ENCODE data around the gene GLIPR2.
"Not testable (repeated sequence)": the region's sequence is repeated elsewhere in the genome, so short reads cannot be mapped to it uniquely, and the experiment has no call there.

The GLIPR2 gene

DNA sequence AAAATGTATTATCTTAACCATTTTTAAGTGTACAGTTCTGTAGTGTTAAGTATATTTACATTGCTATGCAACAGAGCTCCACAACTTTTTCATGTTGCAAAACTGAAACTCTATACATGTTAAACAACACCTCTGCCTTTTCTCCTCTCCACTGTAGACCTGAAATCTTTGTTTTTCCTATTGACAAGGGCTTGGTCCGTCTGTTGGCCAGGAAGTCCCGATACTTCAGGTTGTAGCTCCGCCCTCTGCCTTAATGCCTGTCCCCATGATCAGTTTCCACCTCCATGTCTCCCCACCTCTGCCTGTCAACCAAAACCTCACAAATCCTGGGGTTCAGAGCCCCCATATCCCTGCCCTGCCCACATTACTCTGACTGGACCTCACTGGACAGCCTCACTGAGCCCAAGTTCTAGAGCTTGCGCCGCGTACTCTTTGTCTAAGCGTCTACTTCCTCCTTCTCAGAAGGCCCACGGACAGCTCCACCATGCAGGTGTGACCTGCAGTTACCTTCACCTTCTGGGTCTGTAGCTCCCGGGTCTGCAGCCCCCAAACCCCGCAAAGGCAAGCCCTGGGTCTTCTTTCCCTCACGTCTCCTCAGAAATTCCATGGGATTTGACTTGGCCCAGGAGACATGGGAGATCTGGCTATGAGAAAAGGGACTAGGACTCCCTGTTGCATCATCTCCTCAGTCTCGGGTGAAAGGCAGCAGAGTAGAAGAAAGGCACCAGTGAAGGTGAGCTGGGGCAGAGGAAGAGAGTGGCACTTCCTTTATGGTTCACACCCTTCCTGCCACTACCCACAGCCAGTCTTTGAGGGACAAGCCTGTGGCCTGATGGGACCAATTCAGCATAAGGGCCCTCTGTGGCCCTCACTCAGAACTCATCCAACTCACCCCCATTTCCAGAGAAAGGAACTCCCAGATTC is 8.0 kb downstream of the GLIPR2 start:
- DNase-seq (ENCODE audit: low read depth), result no peak

DNA sequence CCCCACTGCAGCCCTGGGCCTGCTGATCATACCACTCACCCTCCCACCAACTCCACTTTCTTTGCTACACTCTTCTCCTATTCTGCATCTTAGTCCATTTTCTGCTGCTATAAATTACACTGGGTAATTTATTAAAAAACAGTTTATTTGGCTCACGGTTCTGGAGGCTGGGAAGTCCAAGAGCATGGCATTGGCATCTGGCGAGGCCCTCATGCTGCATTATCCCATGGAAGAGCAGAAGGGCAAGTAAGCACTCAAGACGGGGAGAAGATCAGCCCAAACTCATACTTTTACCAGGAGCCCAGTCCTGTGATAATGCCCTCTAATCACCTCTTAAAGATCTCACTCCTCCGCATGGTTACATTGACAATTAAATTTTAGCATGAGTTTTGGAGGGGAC is 9.4 kb downstream of the GLIPR2 start:
- DNase-seq (ENCODE audit: low read depth), result no peak

DNA sequence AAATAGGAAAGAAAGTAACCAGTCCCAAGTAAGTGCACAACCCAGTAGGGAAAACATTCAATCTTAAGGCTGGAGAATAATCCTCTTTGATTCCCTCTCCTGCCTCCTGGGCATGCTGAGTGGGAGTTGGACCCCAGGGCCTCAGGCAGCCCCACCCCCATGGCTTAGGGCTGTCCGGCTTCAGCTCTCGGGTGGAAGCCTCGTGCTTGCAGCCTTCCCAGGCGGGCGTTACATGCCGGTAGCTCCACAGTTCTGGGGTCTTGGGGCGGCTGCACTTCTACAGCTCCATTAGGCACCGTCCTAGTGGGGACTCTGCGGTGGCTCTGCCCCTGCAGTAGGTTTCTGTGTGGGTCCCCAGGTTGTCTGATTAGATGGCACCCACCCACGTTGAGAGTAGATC is 10.1 kb downstream of the GLIPR2 start:
- no peak for DNase-seq (ENCODE audit: low read depth)

DNA sequence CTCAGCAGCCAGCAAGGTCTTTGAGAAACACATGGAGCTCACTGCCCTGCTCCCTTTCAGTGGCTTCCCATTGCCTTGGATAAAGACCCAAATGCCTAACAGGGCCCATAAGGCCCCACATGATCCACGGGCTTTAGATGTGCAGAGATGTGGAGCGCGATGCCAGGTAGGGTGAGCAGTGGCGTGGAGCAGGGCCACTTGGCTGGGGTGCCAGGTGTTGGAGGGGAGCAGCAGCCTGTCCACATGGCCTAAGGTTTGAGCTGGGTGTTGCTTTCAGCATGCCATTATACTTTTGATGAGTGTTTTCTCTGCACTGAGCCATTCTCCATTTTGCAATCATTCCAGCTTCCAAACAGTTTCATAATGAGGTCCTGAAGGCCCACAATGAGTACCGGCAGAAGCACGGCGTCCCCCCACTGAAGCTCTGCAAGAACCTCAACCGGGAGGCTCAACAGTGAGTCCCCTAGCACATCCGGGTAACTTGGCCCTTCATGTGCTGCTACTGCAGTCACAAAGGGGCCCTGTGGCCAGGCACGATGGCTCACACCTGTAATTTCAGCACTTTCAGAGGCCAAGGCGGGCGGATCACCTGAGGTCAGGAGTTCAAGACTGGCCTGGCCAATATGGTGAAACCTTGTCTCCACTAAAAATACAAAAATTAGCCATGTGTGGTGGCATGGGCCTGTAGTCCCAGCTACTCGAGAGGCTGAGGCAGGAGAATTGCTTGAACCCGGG is 11.1 kb downstream of the GLIPR2 start:
- no peak for DNase-seq (ENCODE audit: low read depth)

DNA sequence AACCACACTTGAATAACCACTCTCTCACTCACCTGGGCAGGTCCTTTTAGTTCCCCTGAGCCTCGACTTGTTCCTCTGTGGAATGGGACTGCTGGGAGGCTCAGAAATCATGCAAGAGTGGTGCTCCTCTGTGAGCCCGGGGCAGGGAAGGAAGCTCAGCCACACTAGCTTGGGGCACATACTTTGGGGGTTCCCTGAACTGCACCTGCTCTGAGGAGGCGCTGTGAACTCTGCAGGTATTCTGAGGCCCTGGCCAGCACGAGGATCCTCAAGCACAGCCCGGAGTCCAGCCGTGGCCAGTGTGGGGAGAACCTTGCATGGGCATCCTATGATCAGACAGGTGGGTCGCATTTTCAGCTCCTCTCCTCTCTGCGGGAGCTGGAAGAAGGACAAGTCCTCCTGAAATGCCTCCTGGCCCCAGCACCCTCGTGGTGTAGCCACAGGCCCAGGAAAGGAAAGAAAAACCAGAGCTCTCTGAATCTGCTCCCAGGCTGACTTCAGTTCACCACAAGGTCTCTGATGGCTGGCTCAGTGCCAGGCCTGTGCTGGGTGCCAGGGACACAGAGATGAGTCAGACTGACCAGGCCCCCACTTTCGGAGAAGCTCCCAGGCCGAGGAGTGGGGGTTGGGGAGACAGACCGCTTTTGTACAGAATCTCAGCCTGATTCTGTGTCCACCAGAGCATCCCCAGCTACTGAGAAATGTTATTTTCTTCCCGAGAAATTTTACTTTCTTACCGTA is 11.9 kb downstream of the GLIPR2 start:
- peak; percentile 99 for DNase-seq (ENCODE audit: low read depth)

DNA sequence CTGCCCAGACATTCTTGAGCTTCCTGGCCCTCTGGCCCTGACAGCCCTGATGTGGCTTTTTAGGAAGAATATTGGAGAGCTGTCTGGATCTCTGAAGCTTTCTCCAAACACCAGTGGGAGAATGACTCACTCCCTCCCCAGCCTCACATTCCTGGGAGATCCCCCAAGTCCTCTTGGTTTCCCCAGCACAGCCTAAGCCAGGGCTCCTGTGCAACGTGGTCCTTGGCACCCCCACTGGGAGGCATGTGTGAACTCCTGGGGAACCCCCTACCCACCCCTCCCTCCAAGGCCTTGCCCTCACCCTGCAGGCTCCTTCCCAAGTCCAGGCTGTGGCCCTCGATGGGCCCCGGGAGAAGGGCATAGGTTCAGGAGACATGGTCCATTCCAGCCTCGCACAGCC is 12.7 kb downstream of the GLIPR2 start:
- peak; percentile 88 for DNase-seq (ENCODE audit: low read depth)

DNA sequence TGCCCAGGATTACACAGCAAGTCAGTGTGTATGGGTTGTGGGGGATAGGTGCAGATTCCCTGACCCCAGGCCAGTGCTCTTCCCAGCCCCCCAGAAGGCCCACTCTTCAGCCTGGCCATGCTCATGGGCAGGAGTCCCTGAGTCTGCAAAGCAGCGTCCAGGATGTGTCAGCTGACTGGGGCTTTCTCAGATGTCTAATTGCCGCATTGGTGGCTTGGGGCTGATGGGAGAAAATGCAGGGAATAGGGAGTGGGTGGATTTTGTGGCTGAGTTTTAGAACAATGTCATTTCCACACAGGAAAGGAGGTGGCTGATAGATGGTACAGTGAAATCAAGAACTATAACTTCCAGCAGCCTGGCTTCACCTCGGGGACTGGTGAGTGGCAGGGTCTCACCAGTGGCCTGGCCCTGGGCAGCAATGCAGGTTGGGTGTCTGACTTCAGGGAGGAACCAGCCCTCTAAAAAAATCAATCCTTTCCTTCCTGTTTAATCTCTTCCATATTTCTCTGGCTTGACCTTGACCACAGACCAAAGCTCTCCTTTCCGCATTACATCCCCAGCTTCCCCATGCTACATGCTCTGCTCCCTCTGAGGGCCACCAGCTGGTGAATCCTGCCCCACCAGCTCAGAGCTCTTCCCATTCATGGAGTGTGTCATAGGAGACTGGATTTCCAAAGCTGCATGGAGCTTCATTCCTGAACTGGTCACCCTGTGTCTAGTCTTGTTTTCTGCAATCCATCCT is 14.2 kb downstream of the GLIPR2 start:
- DNase-seq (ENCODE audit: low read depth), result no peak

DNA sequence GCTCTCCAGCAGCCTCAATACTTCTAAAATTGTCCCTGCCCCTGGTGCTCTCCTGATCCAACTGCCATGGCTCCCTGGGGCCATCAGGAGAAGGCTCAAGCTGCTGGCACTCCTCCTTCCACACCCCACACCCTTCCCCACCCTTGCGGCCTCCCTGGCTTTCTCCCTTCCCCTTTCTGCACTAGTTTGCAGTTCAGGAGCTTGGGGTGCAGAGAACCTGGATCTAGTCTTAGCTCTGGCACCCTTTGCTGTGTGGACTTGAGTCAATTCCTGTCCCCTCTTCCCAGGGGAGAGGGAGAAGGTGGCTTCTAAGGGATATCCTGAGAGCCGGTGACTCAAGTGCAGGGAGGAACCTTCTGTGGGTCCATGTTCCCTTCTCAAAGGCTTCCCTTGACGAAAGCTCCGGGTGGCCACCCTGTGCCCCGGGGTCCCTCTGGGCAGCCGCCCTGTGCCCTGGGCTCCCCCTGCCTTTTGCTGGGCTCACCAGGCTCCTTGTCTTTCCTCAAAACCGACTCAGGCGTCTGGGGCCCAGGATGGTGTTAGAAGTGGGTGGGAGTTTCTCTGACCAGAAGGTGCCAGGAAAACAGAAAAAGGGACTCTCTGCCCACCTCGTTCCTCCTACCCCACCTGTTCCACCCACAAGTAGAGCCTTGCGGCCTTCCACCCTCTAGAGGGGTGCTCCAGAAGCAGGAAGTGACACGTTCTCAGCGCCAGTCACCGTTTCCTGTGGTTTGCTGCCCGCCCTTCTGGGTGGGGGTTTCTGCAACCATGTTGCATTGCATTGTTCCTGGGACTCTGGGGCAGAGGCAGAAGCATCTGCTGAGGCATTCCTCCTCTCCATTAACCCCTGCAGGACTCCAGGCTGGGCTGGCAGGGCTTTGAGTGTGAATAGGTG is 15.0 kb downstream of the GLIPR2 start:
- DNase-seq (ENCODE audit: low read depth), result peak; percentile 78

DNA sequence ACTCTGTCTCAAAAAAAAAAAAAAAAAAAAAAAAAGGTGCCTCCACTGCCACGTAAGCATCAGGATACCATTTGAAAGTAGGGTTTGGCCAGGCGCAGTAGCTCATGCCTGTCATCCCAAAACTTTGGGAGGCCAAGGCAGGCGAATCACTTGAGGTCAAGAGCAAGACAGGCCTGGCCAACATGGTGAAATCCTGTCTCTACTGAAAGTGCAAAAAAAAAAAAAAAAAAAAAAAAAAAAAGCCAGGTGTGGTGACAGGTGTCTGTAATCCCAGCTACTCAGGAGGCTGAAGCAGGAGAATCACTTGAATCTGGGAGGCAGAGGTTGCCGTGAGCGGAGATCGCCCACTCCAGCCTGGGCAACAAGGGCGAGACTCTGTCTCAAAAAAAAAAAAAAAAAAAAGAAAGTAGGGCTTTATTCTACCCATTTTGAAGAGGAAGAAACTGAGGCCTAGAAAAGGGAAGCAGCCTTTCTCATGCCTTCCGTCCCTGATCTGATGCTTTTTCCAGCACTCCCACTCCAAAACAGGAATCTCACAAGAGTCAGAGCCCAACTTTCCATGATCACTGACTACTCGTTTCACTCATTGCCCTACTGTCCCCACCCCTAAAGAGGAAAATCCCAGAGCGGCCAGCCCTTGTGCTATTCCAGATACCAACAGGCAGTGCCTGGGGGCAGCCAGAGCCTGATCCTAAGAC is 16.4 kb downstream of the GLIPR2 start:
- no peak for DNase-seq (ENCODE audit: low read depth)

DNA sequence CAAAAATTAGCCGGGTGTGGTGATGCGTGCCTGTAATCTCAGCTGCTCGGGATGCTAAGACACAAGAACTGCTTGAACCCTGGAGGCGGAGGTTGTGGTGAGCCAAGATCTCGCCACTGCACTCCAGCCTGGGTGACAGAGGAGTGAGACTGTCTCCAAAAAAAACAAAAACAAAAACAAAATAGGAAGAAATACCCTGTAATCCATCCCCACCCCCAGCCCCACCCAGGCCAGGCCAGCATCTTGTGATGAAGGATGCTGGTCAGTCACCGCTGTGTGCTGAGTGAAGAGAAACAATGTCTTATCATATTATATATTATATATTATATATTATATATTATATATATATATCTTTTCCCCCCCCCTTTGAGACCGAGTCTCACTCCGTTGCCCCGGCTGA is 17.2 kb downstream of the GLIPR2 start:
- no peak for DNase-seq (ENCODE audit: low read depth)

DNA sequence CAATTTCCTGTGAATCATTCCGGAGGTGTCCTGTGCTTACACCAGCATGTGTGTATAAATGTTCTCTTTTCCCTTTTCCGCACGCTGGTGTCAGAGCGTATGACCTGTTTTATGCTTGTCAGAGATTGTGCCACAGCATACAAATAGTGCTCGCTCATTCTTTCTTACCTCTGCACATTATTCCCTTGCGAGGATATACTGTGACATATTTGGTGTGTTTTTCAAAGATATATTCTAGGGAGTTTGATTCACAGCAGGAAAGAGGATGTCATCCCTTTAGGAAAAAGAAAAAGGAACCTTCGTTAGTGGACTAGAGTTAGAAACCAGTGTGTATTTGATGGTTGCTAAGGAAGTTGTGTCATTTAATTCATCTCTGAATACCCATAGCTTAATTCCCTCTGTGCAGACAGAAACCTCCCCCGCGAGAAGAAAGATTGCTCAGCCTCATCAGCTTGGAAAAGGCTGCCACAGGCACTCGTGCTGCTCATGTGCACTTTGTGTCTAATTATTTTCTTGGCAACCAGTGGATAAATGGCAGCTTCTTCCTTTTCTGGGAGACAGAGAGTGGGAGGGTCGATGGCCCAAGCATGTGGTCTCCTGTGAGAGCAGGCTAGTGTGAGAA is 17.9 kb downstream of the GLIPR2 start:
- DNase-seq (ENCODE audit: low read depth), result no peak

DNA sequence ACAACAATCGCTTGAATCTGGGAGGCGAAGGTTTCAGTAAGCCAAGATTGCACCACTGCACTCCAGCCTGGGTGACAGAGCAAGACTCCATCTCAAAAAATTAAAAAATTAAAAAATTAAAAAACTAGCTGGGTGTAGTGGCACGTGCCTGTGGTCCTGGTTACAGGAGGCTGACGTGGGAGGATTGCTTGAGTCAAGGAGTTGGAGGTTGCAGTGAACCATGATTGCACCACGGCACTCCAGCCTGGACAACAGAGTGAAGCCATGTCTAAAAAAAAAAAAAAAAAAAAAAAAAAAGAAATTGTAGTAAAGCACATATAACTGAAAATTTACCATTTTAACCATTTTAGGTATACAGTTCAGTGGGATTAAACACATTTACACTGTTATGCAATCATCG is 19.6 kb downstream of the GLIPR2 start:
- DNase-seq (ENCODE audit: low read depth), result no peak

DNA sequence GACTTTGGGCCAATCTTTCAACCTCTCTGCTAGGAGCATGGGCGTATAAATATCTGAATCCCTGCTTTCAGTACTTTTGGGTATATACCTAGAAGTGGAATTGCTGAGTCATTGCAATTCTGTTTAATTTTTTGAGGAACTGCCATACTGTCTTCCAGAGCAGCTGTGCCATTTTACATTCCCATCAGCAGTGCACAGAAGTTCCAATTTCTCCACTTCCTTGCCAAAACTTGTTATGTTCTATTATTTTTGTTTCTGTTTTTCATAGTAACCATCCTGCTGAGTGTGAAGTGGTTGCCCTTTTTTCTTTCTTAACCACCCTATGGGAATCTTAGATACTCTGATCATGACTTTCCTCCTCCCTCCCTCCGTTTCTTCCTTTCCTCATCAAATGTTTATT is 21.6 kb downstream of the GLIPR2 start:
- no peak for DNase-seq (ENCODE audit: low read depth)

DNA sequence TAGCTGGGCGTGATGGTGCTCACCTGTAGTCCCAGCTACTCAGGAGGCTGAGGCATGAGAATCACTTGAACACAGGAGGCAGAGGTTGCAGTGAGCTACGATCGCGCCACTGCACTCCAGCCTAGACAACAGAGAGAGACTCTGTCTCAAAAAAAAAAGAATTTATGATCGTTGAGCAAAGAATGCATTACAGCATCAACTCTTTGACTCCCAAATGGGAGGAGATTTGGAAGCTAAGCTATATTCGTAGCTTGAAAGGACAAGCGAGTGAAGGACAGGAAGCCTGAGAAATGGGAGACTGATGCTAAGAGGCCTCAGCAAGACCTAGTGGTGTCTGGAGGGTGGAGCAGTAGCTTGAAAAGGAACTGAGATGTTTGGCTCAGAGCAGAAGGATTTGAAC is 22.4 kb downstream of the GLIPR2 start:
- no peak for DNase-seq (ENCODE audit: low read depth)

DNA sequence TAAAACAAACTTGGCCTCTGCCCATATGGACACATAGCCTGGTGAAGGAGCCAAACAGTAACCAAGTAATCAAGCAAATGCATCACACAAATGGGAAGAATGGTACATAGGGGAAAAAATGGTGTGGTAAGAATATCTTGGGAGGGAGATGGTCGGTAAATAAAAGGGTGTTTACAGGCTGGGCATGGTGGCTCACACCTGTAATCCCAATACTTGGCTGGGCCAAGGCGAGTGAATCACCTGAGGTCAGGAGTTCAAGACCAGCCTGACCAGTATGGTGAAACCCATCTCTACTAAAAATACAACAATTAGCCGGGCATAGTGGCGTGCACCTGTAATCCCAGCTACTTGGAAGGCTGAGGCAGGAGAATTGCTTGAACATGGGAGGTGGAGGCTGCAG is 23.0 kb downstream of the GLIPR2 start:
- not testable (repeated sequence) for DNase-seq (ENCODE audit: low read depth)

DNA sequence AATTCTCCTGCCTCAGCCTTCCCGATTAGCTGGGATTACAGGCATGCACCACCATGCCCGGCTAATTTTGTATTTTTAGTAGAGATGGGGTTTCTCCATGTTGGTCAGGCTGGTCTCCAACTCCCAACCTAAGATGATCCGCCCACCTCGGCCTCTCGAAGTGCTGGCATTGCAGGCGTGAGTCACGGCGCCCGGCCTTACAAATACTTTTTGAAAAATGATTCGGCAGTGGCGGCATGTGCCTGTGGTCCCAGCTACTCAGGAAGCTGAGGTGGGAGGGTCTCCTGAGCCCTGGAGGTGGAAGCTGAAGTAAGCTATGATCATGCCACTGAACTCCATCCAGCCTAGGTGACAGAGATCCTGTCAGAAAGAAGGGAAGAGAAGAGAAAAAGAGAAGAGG is 23.6 kb downstream of the GLIPR2 start:
- not testable (repeated sequence) for DNase-seq (ENCODE audit: low read depth)

DNA sequence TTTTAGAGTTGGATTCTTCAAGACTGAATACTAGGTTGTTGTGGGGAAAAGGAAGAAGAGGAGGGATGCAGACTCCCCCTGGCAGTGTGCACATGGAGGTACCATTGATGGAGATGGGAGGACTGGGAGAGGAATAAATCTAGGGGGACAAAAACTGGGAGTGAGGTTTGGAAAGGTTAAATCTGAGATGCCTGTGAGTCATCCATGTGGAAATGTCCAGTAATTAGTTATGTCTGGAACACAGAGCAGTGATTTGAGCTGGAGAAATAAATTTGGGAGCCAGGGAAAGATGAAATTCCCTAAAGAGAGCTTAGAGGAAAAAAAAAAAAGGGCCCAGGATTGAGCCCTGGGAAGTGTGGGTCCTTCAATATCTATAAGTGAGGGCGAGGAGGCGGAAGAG is 24.7 kb downstream of the GLIPR2 start:
- DNase-seq (ENCODE audit: low read depth), result no peak

DNA sequence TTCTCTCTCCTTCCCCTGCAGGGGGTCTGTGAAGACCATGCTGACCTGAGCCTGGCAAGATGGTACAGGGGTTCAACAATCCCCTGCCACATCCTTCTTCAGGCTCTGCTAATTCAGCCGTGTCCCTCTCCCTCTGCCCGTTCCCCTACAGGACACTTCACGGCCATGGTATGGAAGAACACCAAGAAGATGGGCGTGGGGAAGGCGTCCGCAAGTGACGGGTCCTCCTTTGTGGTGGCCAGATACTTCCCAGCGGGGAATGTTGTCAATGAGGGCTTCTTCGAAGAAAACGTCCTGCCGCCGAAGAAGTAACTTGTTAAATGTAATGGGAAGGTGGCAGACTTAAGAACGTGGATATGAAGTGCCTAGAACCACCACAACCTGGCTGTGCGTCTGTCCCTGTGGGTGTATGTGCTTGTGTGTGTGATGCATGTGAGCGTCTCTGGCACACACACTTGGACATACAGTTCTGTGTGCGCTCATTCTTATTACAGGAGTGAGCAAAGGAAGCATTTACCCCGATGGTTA is 25.7 kb downstream of the GLIPR2 start:
- DNase-seq (ENCODE audit: low read depth), result no peak

DNA sequence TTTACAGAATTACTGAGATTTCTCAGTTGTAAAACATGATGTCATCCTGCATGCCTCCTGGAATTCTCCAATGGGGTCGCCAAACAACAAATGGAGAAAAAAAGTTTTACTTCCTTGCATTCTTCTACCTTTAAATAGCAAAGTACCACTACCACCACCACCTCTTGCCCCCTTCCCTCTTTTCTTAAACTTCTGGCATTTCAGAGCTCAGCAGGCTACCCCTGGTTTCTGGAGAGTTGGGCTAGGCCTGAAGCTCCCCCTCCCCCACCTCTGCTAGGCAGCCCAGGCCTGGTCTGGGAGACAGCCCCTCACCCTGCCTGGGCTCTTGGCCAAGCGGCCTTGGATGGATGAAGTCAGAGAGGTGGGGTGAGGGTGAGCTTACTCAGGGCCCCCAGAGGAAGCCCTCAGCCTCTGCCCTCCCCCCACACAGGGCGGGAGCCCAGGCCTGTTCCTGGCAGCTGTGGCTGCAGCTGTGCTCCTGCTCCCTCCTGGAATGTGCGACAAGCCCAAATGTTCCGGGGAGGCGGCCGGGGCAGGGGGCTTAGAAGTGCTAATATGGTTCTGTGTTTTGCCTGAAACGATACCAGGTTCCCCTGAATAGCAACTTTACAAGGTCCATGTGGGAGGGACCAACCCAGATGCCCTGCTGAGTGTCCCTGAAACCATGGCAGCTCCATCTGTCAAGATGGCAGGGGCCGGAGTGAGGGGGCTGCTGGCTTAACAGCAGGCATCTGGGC is 26.7 kb downstream of the GLIPR2 start:
- peak; percentile 72 for DNase-seq (ENCODE audit: low read depth)

All from iris pigment epithelial cell (primary cell).